Caco-2 (cell line): Measurements from ENCODE around the gene OR56B4. TPM values are rescaled to one million over a fixed set of nuclear protein-coding genes. Genes with fewer than 3 reads are reported as not detected.

Experiments
- BruUV-seq: library from RNA; stranded (reverse); fragments of 400-500 nt; replicated peaks from 2 replicates; lab custom pipeline; 2021; lab: Mats Ljungman, UMichigan
- CTCF ChIA-PET: fragments of 300-600 bp; sonication (Branson Sonifier 250); formaldehyde crosslinking; loops from one replicate; lab custom pipeline; 2022; ENCODE audit warnings: antibody characterized with exemption; lab: Charles Lee
- POLR2A ChIA-PET: fragments of 300-600 bp; sonication (Branson Sonifier 250); formaldehyde crosslinking; loops from one replicate; lab custom pipeline; 2022; ENCODE audit warnings: antibody characterized with exemption; lab: Charles Lee
- DNase-seq, 2 experiments: peaks; one replicate each; pipeline versions ENCODE4 v3.0.0 to v3.0.0-alpha.2; 2020 to 2022
- H3K27me3 ChIP-seq: replicated peaks from 2 replicates; pipeline ENCODE4 v1.6.0; 2011; ENCODE audit warnings: low read length; ENCODE audit not compliant: control insufficient read depth, insufficient read depth
- H3K36me3 ChIP-seq: 2 replicates; pipeline ENCODE4 v1.5.1; 2011; ENCODE audit warnings: low read length; ENCODE audit not compliant: control insufficient read depth, insufficient read depth
- H3K4me1 ChIP-seq: fragments of 250-450 bp; sonication (Bioruptor Pico); 2 replicates; pipeline ENCODE4 v1.5.1; 2020; ENCODE audit warnings: mild to moderate bottlenecking
- H3K4me3 ChIP-seq: 2 replicates; pipeline ENCODE4 v1.5.1; 2011; ENCODE audit warnings: low read depth, mild to moderate bottlenecking, control low read depth, low read length
- H3K9me3 ChIP-seq: fragments of 250-450 bp; sonication (Bioruptor Pico); 2 replicates; pipeline ENCODE4 v1.5.1; 2020; ENCODE audit warnings: mild to moderate bottlenecking, moderate library complexity
- H3K27ac Mint-ChIP-seq: one replicate; pipeline ENCODE4 v1.8.0; 2022; ENCODE audit warnings: mixed read lengths; ENCODE audit not compliant: unreplicated experiment
- H3K27me3 Mint-ChIP-seq: one replicate; pipeline ENCODE4 v1.8.0; 2022; ENCODE audit warnings: mixed read lengths; ENCODE audit not compliant: insufficient read depth, unreplicated experiment
- H3K36me3 Mint-ChIP-seq: one replicate; pipeline ENCODE4 v1.8.0; 2022; ENCODE audit warnings: mild to moderate bottlenecking, mixed read lengths; ENCODE audit not compliant: insufficient read depth, unreplicated experiment
- H3K4me1 Mint-ChIP-seq: one replicate; pipeline ENCODE4 v1.8.0; 2022; ENCODE audit warnings: low read depth, mixed read lengths; ENCODE audit not compliant: unreplicated experiment
- H3K4me3 Mint-ChIP-seq: one replicate; pipeline ENCODE4 v1.8.0; 2022; ENCODE audit warnings: mild to moderate bottlenecking, moderate library complexity, mixed read lengths; ENCODE audit not compliant: unreplicated experiment
- H3K9me3 Mint-ChIP-seq: one replicate; pipeline ENCODE4 v1.8.0; 2022; ENCODE audit warnings: mixed read lengths; ENCODE audit not compliant: unreplicated experiment
- CTCF ChIP-seq, 2 experiments: fragments of 200-600 bp in 1 of 2; IDR thresholded peaks; 1 replicate in 1 of 2; 2 replicates in 1 of 2; pipeline versions ENCODE4 v1.5.1 to v1.8.0; 2011 to 2022; ENCODE audit warnings: antibody characterized with exemption in 1 of 2, control low read depth in 1 of 2, inconsistent platforms in 1 of 2, low read depth in 1 of 2, low read length in 1 of 2, mild to moderate bottlenecking in 1 of 2, moderate library complexity in 1 of 2; ENCODE audit not compliant: insufficient read depth in 1 of 2, severe bottlenecking in 1 of 2, unreplicated experiment in 1 of 2
- intact Hi-C: fragments of 100-400 bp; cut with micrococcal nuclease; formaldehyde crosslinking; loops from one replicate; pipeline ENCODE4 v1.10.0; 2022; ENCODE audit not compliant: unreplicated experiment
- total RNA-seq: library from RNA; stranded (reverse); gene quantifications from 2 replicates; pipeline ENCODE4 v1.2.3, GENCODE V29; 2022

The OR56B4 gene
- total RNA-seq, 1 experiment from 2014 or later = not detected

GRCh38 chr11:6151117-6151516 is 43.6 kb downstream of the OR56B4 start:
- Mint-ChIP-seq H3K27me3 (peaks cover 3% of the 10 kb centered on the region), H3K36me3 (no peaks in the 10 kb centered on the region), H3K9me3 (no peaks in the 10 kb centered on the region), H3K4me1 (no peaks in the 10 kb centered on the region), H3K27ac (no peak overlapping the region), H3K4me3 (no peak overlapping the region)
- Histone ChIP-seq H3K9me3 (no peaks in the 10 kb centered on the region), H3K4me1 (no peaks in the 10 kb centered on the region), H3K27me3 (no peaks in the 10 kb centered on the region), H3K4me3 (no peak overlapping the region), H3K36me3 (no peaks in the 10 kb centered on the region)
- POLR2A ChIA-PET = no interaction called here
- no peak for TF ChIP-seq CTCF (IDR thresholded peaks at IDR 0.05; ENCODE audit: insufficient read depth in 1 of 2, low read depth in 1 of 2, low read length in 1 of 2, severe bottlenecking in 1 of 2, unreplicated experiment in 1 of 2)
- intact Hi-C loops = no loop called here
- no peak for DNase-seq
- BruUV-seq = no TSS peak
- CTCF ChIA-PET = no interaction called here

- intact Hi-C loops = no loop called here
- CTCF ChIA-PET = no interaction called here
Observed at GRCh38 chr11:6152126-6152525, 44.6 kb downstream of the OR56B4 start.

GRCh38 chr11:6156628-6157359 is 49.3 kb downstream of the OR56B4 start:
- Histone ChIP-seq H3K4me3 (no peak overlapping the region), H3K4me1 (no peaks in the 10 kb centered on the region), H3K36me3 (no peaks in the 10 kb centered on the region), H3K27me3 (no peaks in the 10 kb centered on the region), H3K9me3 (no peaks in the 10 kb centered on the region)
- no TSS peak for BruUV-seq
- H3K27me3 Mint-ChIP-seq = peaks cover 3% of the 10 kb centered on the region
- CTCF ChIA-PET = interaction anchor here (0.6 to 1.1 kb wide), 2 partner anchors 77 to 197 kb away, joined by 3 read pairs; no protein-coding TSS in a partner anchor
- no peaks in the 10 kb centered on the region for H3K9me3 Mint-ChIP-seq
- TF ChIP-seq CTCF (IDR thresholded peaks at IDR 0.05; ENCODE audit: insufficient read depth in 1 of 2, low read depth in 1 of 2, low read length in 1 of 2, severe bottlenecking in 1 of 2, unreplicated experiment in 1 of 2) = no peak
- POLR2A ChIA-PET = no interaction called here
- no peak overlapping the region for H3K27ac Mint-ChIP-seq
- no peaks in the 10 kb centered on the region for H3K36me3 Mint-ChIP-seq
- intact Hi-C loops = no loop called here
- no peaks in the 10 kb centered on the region for H3K4me1 Mint-ChIP-seq
- no peak for DNase-seq
- no peak overlapping the region for H3K4me3 Mint-ChIP-seq

More at GRCh38 chr11:6152126-6152525, 44.6 kb downstream of the OR56B4 start:
- POLR2A ChIA-PET = interaction anchor here (0.5 kb wide), 1 partner anchor 275 kb away, joined by 3 read pairs; no protein-coding TSS in a partner anchor
- Mint-ChIP-seq H3K4me1 (no peaks in the 10 kb centered on the region), H3K27ac (no peak overlapping the region), H3K27me3 (peaks cover 3% of the 10 kb centered on the region), H3K4me3 (no peak overlapping the region), H3K36me3 (no peaks in the 10 kb centered on the region), H3K9me3 (no peaks in the 10 kb centered on the region)
- no peak for TF ChIP-seq CTCF (IDR thresholded peaks at IDR 0.05; ENCODE audit: insufficient read depth in 1 of 2, low read depth in 1 of 2, low read length in 1 of 2, severe bottlenecking in 1 of 2, unreplicated experiment in 1 of 2)
- no peak for DNase-seq
- Histone ChIP-seq H3K36me3 (no peaks in the 10 kb centered on the region), H3K4me3 (no peak overlapping the region), H3K4me1 (no peaks in the 10 kb centered on the region), H3K9me3 (no peaks in the 10 kb centered on the region), H3K27me3 (no peaks in the 10 kb centered on the region)
- no TSS peak for BruUV-seq

Other genes with a start within 250 kb of the OR56B4 start
- gene OR52E8, start 250.0 kb upstream of the OR56B4 start, total RNA-seq = not detected in 2 replicates
- gene OR52E4, start 227.1 kb upstream of the OR56B4 start, total RNA-seq = not detected in 2 replicates
- not detected in 2 replicates for gene OR52E5, start 214.5 kb upstream of the OR56B4 start, total RNA-seq
- not detected in 2 replicates for gene OR56A3, start 165.4 kb upstream of the OR56B4 start, total RNA-seq
- not detected in 2 replicates for gene OR56A5, start 139.2 kb upstream of the OR56B4 start, total RNA-seq
- gene OR52L1, start 120.7 kb upstream of the OR56B4 start, total RNA-seq = not detected in 2 replicates
- not detected in 2 replicates for gene OR56A4, start 100.7 kb upstream of the OR56B4 start, total RNA-seq
- gene OR56A1, start 76.9 kb upstream of the OR56B4 start, total RNA-seq = not detected in 2 replicates
- not detected in 2 replicates for gene OR52B2, start 62.6 kb downstream of the OR56B4 start, total RNA-seq
- not detected in 2 replicates for gene OR52W1, start 91.5 kb downstream of the OR56B4 start, total RNA-seq
- gene C11orf42, start 97.9 kb downstream of the OR56B4 start, total RNA-seq = not detected in 2 replicates
- 26.8 and 27.8 TPM in 2 replicates for gene FHIP1B, start 127.0 kb downstream of the OR56B4 start, total RNA-seq
- gene CNGA4, start 131.4 kb downstream of the OR56B4 start, total RNA-seq = 0.56 TPM in 1 of 2 replicates, not detected in the other
- 1.6 and 2.1 TPM in 2 replicates for gene CCKBR, start 152.2 kb downstream of the OR56B4 start, total RNA-seq
- 7.7 and 11.2 TPM in 2 replicates for gene CAVIN3, start 212.8 kb downstream of the OR56B4 start, total RNA-seq